Measurements from ENCODE around the gene MAP2K4.
"Not testable (repeated sequence)": the region's sequence is repeated elsewhere in the genome, so short reads cannot be mapped to it uniquely, and the experiment has no call there.

The MAP2K4 gene

DNA sequence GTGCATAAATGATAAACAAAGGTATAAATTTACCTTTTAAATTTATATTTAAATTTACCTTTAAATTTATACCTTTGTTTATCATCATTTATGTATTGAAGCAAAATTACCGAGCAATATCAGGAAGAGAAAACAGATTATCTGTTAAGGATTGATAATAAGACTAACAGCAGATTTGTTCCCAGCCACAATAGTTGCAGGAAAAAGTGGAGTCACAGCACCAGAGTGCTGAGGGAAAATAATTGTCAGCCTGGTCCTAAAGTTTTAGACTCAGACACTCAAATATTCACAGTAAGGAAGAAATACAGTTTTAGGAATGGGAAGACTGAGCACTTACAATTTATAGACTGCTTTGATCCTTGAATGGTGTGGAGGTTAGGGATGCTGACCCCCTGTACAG is 117.2 kb downstream of the MAP2K4 start:
- DNase-seq (ENCODE audit: low read depth in 2 of 2, low spot score in 1 of 2) = no peak

DNA sequence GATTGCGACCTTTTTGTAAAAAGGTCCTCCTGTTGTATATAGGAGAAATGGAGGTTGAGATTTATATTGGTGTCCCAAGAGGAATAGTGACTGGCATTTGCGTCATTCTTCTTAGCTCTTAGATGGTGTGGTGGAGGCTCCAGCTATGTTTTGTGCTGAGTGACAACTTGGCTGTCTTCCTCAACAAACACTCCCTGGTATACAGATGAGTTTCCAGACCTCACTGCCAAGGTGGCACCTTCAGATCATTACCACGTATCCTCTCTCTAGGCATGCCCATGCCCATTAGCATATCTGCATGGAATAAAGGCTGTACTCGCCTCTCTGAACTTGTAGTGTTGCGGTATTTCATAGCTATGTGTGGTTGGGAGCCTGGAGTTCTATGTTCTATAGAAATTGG is 120.0 kb downstream of the MAP2K4 start:
- DNase-seq (ENCODE audit: low read depth in 2 of 2, low spot score in 1 of 2) = no peak

GRCh38 chr17:12162187-12162586 is 141.5 kb downstream of the MAP2K4 start:
- not testable (repeated sequence) for DNase-seq (ENCODE audit: low read depth in 2 of 2, low spot score in 1 of 2)

DNA sequence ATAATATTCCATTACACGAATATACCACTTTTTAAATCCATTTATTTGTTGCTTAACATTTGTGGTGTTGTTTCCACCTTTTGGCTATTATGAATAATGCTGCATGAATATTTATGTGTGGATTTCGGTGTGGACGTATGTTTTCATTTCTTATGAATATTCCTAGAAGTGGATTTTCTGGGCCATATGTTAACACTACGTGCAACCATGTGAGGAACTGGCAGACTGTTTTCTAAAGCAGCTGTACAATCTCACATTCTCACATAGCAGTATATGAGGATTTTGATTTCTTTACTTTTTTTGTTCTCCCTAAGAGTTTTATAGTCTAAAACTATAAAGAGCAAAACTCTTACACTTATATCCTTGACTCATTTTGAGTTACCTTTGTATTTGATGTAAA is 143.4 kb downstream of the MAP2K4 start:
- no peak for DNase-seq (ENCODE audit: low read depth in 2 of 2, low spot score in 1 of 2)

GRCh38 chr17:12178644-12179330 is 158.1 kb downstream of the MAP2K4 start:
- no peak for DNase-seq (ENCODE audit: low read depth in 2 of 2, low spot score in 1 of 2)

DNA sequence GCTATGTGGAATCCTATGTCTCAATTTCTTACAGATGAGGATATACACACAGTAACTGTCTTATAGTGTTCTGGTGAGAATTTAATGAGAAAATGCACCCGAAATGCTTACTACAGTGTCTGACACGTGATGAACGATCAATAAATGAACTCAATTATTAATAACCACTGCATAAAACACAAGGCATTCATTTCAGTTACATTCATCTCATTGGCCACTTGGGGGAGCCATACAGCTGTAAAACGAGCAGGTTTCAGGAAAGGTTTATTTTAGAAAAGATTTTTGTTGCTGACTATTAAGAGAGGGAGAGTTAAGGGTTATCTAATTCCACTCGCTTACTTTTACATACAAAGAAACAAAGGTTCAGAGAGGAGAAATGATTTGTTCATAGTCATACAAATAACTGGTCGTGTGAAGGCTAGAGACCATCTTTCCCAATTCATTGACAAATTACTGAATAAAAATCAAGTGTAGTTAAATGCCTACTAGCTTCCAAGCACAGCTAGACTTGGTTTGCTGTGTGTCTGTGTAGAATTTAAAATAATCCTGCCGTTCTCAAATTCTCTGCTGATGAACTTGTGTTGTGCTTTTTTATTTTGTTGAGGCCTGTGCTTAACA is 160.1 kb downstream of the MAP2K4 start:
- DNase-seq (ENCODE audit: low read depth in 2 of 2, low spot score in 1 of 2) = no peak

DNA sequence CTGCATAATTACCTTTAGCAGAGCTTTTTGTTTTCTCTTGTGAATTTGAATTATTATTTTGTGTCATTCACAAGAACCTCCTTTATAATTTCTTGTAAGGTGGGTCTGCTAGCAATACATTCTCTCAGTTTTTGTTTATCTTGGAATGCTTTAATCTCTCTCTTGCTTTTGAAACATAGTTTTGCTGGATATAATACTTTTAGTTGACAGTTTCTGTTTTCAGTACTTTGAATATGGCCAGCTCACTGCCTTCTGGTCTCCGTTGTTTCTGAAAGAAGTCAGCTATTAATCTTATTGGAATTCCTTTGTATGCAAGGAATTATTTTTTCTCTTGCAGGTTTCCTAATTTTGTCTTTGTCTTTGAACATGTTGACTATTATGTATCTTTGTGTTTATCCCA is 167.0 kb downstream of the MAP2K4 start:
- DNase-seq (ENCODE audit: low read depth in 2 of 2, low spot score in 1 of 2) = no peak

DNA sequence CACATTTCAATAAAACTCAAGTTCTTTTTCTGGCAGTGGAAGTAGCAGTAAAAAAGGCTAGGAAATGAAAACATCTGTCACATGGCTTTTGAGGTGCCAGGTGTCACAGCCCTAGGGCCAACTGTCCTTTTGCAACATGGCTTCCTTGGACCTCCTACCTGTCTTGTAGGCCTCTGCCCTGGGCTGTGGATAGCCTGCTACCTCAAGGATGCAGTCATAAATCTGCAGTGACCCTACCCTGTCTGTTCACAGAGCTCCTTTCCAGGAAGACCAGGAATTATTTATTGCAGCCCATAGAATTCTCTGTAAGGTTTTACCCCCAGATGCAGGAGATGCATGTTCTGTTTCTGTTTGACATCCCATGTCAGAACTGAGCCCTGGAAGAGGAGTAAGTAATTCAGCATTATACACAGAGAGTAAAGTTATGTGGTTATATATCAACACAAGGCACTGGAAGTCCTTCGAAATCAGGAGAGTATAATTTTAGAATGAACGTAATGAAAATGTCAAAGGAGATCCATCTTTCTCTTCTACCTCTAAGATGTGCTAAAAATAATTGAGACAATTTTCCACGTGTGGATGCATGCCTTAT is 172.6 kb downstream of the MAP2K4 start:
- no peak for DNase-seq (ENCODE audit: low read depth in 2 of 2, low spot score in 1 of 2)
